ENCODE results near the gene SORL1.

SORL1 gene

DNA sequence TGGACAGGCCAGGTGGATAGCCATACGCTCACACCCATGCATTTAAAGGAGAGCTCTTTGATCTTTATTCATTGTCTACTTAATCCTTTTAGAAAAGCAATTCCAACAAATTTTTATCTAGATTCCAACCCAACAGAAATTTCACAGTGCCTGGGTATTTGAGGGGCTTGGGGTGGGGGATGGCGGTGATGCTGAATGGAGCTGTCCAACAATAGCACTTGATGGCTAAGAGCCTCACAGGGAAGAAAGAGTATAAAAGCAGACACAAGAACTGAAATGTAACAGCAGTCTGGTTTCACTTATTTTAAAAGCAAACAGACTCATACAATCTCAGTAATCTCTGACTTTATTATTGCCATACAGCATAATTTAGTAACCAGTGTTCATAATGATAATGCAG is 102.4 kb downstream of the SORL1 start:
- DNase-seq (ENCODE audit: low read depth) = no peak
- TF ChIP-seq, protein P1, sequence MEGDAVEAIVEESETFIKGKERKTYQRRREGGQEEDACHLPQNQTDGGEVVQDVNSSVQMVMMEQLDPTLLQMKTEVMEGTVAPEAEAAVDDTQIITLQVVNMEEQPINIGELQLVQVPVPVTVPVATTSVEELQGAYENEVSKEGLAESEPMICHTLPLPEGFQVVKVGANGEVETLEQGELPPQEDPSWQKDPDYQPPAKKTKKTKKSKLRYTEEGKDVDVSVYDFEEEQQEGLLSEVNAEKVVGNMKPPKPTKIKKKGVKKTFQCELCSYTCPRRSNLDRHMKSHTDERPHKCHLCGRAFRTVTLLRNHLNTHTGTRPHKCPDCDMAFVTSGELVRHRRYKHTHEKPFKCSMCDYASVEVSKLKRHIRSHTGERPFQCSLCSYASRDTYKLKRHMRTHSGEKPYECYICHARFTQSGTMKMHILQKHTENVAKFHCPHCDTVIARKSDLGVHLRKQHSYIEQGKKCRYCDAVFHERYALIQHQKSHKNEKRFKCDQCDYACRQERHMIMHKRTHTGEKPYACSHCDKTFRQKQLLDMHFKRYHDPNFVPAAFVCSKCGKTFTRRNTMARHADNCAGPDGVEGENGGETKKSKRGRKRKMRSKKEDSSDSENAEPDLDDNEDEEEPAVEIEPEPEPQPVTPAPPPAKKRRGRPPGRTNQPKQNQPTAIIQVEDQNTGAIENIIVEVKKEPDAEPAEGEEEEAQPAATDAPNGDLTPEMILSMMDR (IDR thresholded peaks at IDR 0.05; ENCODE audit: control insufficient read depth, insufficient read depth, low read depth, low read length, missing control alignments) = no peak
- H3K4me3 ChIP-seq (ENCODE audit: control insufficient read depth, low read depth, low read length) = no peak overlapping the region

DNA sequence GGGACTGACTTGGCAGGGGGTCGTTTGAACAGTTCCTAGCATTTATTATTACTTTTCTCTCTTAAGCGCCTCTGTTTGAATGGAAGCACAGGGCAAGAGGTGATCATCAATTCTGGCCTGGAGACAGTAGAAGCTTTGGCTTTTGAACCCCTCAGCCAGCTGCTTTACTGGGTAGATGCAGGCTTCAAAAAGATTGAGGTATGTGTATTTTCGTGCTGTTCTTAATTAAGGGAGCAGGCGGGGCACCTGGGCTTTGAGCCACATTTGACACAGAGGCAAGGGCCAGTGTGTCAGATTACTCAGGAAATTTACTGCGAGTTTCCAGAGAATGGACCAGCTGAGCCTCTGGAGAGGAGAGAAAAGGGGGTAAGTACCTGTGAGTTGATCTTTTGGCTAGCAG is 103.0 kb downstream of the SORL1 start:
- H3K4me3 ChIP-seq (ENCODE audit: control insufficient read depth, low read depth, low read length) = no peak overlapping the region
- DNase-seq (ENCODE audit: low read depth) = no peak
- TF ChIP-seq, protein P1 (IDR thresholded peaks at IDR 0.05; ENCODE audit: control insufficient read depth, insufficient read depth, low read depth, low read length, missing control alignments) = no peak

- TF ChIP-seq, protein P1 (IDR thresholded peaks at IDR 0.05; ENCODE audit: control insufficient read depth, insufficient read depth, low read depth, low read length, missing control alignments) = no peak
- DNase-seq (ENCODE audit: low read depth) = no peak
- no peak overlapping the region for H3K4me3 ChIP-seq (ENCODE audit: control insufficient read depth, low read depth, low read length)
These were observed 104.8 kb downstream of the SORL1 start for GRCh38 chr11:121556937-121557336.

GRCh38 chr11:121557348-121557747 is 105.2 kb downstream of the SORL1 start:
- no peak for DNase-seq (ENCODE audit: low read depth)
- no peak overlapping the region for H3K4me3 ChIP-seq (ENCODE audit: control insufficient read depth, low read depth, low read length)
- TF ChIP-seq, protein P1 (IDR thresholded peaks at IDR 0.05; ENCODE audit: control insufficient read depth, insufficient read depth, low read depth, low read length, missing control alignments) = no peak

DNA sequence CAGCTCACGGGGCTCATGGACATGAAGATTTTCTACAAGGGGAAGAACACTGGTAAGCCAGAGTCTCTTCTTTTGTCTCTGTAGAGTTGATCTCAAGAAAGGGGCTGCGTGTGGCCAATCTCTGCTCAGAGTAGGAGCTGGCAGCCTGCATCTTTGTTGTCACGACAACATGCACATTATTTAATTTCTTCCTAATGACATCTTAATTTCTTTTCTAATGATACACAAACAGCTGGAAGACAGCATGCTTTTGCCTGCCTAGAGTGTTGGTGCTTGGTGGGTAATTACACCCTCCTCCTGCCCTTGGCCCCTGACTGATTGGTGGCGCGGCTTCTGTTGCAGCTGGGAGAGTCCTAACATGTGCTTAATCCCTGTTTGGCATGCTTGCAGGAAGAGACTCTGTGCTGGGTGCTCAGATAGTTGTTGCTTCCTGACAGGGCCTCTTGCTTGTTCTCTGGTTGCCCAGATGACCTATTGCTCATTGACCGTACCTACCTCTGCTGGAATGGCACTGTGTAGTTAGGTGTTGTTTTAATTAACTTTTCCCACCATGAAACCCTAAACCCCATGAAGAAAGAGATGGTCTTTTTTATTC is 107.6 kb downstream of the SORL1 start:
- DNase-seq (ENCODE audit: low read depth) = no peak
- TF ChIP-seq, protein P1 (IDR thresholded peaks at IDR 0.05; ENCODE audit: control insufficient read depth, insufficient read depth, low read depth, low read length, missing control alignments) = no peak
- no peak overlapping the region for H3K4me3 ChIP-seq (ENCODE audit: control insufficient read depth, low read depth, low read length)

- TF ChIP-seq, protein P1 (IDR thresholded peaks at IDR 0.05; ENCODE audit: control insufficient read depth, insufficient read depth, low read depth, low read length, missing control alignments) = no peak
These were observed 108.1 kb downstream of the SORL1 start for GRCh38 chr11:121560236-121560635.

GRCh38 chr11:121561240-121561639 is 109.1 kb downstream of the SORL1 start:
- no peak for DNase-seq (ENCODE audit: low read depth)
- TF ChIP-seq, protein P1 (IDR thresholded peaks at IDR 0.05; ENCODE audit: control insufficient read depth, insufficient read depth, low read depth, low read length, missing control alignments) = no peak

More at GRCh38 chr11:121560236-121560635, 108.1 kb downstream of the SORL1 start:
- H3K4me3 ChIP-seq (ENCODE audit: control insufficient read depth, low read depth, low read length) = no peak overlapping the region
- no peak for DNase-seq (ENCODE audit: low read depth)

More at GRCh38 chr11:121561240-121561639, 109.1 kb downstream of the SORL1 start:
- H3K4me3 ChIP-seq (ENCODE audit: control insufficient read depth, low read depth, low read length) = no peak overlapping the region
